Sigmoid colon (tissue), 4 donors: ENCODE results near the gene PRM1.

Source experiments
- CTCF ChIP-seq, 4 experiments: fragments of 450-650 bp in 3 of 4; fragments of 200-600 bp in 1 of 4; IDR thresholded peaks; one replicate each; pipeline ENCODE4 v1.5.1; 2016 to 2019; ENCODE audit warnings: antibody characterized with exemption in 4 of 4, mild to moderate bottlenecking in 3 of 4, moderate library complexity in 2 of 4
- EP300 ChIP-seq, 4 donors: sonication (generic); formaldehyde crosslinking; IDR thresholded peaks; one replicate each; pipeline ENCODE4 v1.6.1; 2017; ENCODE audit warnings: antibody characterized with exemption in 4 of 4
- POLR2A ChIP-seq, 2 donors: fragments of 450-650 bp; IDR thresholded peaks; one replicate each; pipeline ENCODE4 v1.6.1; 2016; ENCODE audit warnings: antibody characterized with exemption in 2 of 2, mild to moderate bottlenecking in 2 of 2, moderate library complexity in 2 of 2
- POLR2AphosphoS5 ChIP-seq, 4 donors: sonication (generic); formaldehyde crosslinking; IDR thresholded peaks; one replicate each; pipeline ENCODE4 v1.6.1; 2017; ENCODE audit warnings: antibody characterized with exemption in 4 of 4

- TF ChIP-seq CTCF (IDR thresholded peaks at IDR 0.05) (no peak), EP300 (IDR thresholded peaks at IDR 0.05) (no peak), POLR2AphosphoS5 (IDR thresholded peaks at IDR 0.05) (no peak), POLR2A (IDR thresholded peaks at IDR 0.05) (no peak)
Observed at GRCh38 chr16:11250786-11251524, 30.2 kb downstream of the PRM1 start.
